T-helper 1 cell (primary cell): Measurements from ENCODE around the gene SLC6A18.

ENCODE experiments used
- DNase-seq, 5 donors: peaks; one replicate each; pipeline ENCODE4 v3.0.0-alpha.2; 2012 to 2020

SLC6A18 gene

DNA sequence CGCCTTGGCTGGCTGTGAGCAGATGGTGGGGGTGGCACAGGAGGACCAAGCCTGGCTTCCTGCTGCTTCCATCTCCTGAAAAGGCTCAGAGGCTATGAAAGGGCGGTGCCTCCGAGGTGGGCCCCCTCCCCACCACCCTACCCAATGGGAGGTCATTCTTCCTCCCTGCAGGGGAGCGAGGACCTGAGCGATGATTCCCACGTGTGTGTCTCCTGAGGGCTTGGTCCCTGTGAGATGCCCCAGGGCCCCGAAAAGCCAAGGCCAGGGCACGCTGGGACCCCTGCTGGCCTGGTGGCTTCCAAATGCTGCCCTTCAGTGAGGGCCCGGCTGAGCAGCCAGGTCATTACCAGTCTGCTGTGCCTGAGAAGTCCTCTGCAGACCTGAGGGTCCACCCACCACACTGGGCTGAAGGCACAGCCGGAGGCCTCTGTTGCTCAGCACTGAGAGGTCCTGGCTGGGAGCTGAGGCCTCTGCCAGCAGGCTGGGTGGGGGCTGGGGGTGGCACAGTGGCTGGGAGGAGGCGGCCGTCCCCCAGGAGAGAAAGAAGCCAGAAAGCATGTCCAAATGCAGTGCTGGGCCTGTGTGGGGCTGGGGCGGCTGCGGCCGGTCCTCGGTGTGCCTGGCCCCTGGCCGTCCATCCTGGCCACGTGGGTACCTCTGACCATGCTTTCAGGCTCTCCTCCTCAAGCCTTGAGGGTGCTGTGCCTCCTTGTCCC, 37.8 kb upstream of the SLC6A18 start:
- no peak for DNase-seq

GRCh38 chr5:1187950-1188334, 37.2 kb upstream of the SLC6A18 start:
- DNase-seq = no peak

DNA sequence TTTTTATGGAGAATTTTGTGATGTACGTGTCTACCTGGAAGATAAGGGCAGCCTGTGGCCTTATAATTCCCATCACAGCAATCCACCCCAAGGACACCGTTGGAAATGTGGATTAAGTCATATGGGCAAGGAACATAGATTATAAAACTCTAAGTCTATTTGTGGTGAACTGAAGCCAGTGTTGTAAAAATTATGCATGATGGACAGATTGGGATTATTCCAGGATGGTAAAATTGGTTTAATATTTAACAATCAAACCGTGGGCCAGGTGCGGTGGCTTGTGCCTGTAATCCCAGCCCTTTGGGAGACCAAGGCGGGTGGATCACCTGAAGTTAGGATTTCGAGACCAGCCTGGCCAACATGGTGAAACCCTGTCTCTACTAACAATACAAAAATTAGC, 36.7 kb upstream of the SLC6A18 start:
- no peak for DNase-seq

- no peak for DNase-seq
These were observed 35.9 kb upstream of the SLC6A18 start for GRCh38 chr5:1189269-1189668.

- DNase-seq = no peak
These were observed 34.9 kb upstream of the SLC6A18 start for GRCh38 chr5:1190278-1190677.

DNA sequence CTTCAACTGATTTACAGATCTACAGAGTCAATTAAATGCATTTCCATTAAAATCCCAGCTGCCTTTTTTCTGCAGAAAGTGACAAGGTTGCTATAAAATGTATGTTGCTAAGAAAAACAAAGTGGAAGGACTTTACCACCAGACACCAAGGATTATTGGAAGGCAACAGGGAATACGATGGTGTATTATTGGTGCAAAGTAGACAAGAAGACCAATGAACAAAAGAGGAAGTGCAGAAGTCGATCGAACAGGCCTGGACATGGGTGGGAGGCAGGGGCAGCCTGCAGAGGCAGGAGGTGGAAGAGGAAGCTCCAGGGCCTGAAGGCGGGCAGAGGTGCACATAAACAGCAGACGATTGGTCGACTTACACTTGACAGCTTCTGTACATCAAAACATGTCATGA, 34.3 kb upstream of the SLC6A18 start:
- DNase-seq = no peak

GRCh38 chr5:1192971-1193590, 32.1 kb upstream of the SLC6A18 start:
- no peak for DNase-seq

DNA sequence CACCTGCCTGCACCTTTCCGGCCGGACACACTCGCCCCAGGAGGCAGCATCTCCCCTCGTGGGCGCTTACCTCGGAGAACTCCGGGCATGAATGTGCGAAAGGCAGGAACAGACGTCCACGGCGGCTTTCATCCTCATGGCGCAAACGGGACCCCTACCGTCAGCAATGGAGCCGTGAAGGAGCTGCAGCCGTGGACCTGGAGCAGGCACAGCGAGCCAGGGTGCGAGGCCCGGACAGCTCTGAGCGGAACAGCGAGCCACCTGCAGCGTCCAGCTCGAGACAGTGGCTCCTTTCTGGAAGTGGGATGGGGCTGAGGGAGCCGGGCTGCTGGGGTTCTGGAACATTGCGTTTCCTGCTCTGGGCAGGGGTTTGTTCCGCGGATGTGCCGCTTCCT, 31.6 kb upstream of the SLC6A18 start:
- no peak for DNase-seq

- DNase-seq = no peak
These were observed 30.8 kb upstream of the SLC6A18 start for GRCh38 chr5:1194378-1194777.

GRCh38 chr5:1195439-1195838, 29.7 kb upstream of the SLC6A18 start:
- no peak for DNase-seq

DNA sequence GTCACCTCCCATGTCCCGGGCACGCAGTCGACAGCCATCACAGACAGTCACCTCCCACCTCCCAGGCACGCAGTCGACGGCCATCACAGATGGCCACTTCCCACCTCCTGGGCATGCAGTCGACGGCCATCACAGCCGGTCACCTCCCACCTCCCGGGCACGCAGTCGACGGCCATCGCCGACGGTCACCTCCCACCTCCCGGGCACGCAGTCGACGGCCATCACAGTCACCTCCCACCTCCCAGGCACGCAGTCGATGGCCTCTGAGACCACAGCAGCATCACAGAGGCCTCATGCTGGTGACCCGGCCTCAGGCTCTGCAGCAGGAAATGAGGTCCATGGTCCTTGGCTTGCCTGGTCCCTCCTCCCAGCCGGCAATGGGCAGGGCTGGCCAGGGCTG, 29.3 kb upstream of the SLC6A18 start:
- DNase-seq = no peak

DNA sequence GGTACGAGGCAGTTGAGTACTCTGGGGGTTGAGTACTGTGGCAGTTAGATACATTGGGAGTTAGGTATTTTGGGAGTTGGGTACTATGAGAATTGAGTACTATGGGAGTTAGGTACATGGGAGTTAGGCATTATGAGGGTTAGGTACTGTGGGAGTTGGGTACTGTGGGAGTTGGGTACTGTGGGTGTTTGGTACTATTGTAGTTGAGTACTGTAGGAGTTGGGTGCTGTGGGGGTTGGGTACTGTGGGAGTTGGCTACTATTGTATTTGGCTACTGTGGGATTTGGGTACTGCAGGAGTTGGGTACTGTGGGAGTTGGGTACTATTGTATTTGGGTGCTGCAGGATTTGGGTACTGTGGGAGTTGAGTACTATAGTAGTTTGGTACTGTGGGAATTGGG, 28.6 kb upstream of the SLC6A18 start:
- DNase-seq = no peak

GRCh38 chr5:1197876-1198666, 27.1 kb upstream of the SLC6A18 start:
- no peak for DNase-seq

DNA sequence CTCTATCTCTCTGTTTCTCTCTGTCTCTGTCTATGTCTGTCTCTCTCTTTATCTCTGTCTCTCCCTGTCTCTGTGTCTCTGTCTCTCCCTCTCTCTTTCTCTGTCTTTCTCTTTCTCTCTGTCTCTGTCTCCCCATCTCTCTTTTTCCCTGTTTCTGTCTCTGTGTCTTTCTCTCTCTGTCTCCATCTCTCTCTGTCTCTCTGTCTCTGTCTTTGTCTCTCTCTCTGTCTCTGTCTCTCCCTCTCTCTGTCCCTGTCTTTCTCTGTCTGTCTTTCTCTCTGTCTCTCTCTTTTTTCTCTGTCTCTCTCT, 25.9 kb upstream of the SLC6A18 start:
- DNase-seq = no peak

- no peak for DNase-seq
These were observed 25.3 kb upstream of the SLC6A18 start for GRCh38 chr5:1199649-1200494.

DNA sequence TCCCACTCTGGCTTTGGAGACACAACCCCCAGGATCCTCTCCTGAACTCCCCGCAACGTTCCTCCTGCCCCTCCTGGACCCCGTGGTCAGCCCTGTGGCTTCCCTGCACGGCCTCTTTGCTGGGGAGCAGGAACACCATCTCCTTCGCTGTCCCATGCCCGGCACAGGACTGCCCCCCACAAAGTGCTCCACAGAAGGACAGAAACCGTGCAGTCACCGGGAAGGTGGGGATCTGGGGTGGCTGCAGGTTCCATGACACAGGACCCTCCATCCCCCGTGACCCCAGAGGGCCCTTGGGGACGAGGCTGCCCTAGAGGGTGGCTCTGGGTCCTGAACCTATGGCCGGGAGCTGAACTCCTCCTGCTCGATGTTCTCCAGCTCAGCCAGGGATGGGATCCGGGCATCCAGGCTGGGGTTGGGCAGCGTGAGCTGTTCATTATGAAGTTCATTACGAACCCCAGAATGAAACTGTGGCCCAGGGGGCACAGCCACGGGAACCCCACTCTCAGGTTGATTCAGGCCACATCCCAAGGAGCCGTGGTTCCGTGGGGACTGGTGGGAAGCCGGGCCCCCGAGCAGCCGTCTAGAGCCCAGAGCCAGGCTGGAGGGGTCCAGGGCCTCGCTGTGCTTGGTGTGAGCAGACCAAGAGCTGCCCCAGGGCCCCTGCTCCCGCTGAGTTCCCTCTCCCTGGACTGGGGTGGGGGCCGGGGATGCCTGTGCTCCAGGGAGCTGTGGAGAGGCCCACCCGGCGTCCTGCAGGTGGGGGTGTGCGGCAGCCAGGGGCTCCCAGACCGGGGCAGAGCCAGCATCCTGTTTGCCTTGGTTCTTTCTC, 24.5 kb upstream of the SLC6A18 start:
- DNase-seq = no peak

GRCh38 chr5:1201327-1202025, 23.7 kb upstream of the SLC6A18 start, which contains the start of gene SLC6A19:
SLC6A19 (plus strand) TSS chr5:1201595; CDS start chr5:1201651, 56 bp downstream.
- DNase-seq = no peak

GRCh38 chr5:1202026-1202797, 23.0 kb upstream of the SLC6A18 start:
- no peak for DNase-seq

- no peak for DNase-seq
These were observed 22.4 kb upstream of the SLC6A18 start for GRCh38 chr5:1202798-1203185.

- no peak for DNase-seq
These were observed 21.7 kb upstream of the SLC6A18 start for GRCh38 chr5:1203311-1203967.
